Peyer's patch (tissue), 4 donors: Measurements from ENCODE around the gene ATOH8.

Experiments
- CTCF ChIP-seq, 6 experiments: fragments of 450-650 bp in 4 of 6; fragments of 200-600 bp in 2 of 6; sonication (generic) in 1 of 6; IDR thresholded peaks; one replicate each; pipeline ENCODE4 v1.5.1; 2017 to 2019; ENCODE audit warnings: antibody characterized with exemption in 6 of 6, mild to moderate bottlenecking in 3 of 6, moderate library complexity in 1 of 6
- POLR2A ChIP-seq, 2 donors: fragments of 450-650 bp; IDR thresholded peaks; one replicate each; pipeline ENCODE4 v1.5.1; 2017; ENCODE audit warnings: antibody characterized with exemption in 2 of 2, mild to moderate bottlenecking in 2 of 2, moderate library complexity in 2 of 2

- TF ChIP-seq POLR2A (IDR thresholded peaks at IDR 0.05), result no peak
- TF ChIP-seq CTCF (IDR thresholded peaks at IDR 0.05), result no peak
Observed at GRCh38 chr2:85806358-85807118, 52.7 kb downstream of the ATOH8 start.
